Neuron (in vitro differentiated cells): Measurements from ENCODE around the gene EFCAB7.

Experiments used
- H2AFZ ChIP-seq: one replicate; pipeline ENCODE4 v1.6.1; 2013; ENCODE audit warnings: low read depth, mild to moderate bottlenecking, inconsistent platforms, low read length, moderate library complexity
- H3K27me3 ChIP-seq: one replicate; pipeline ENCODE4 v1.6.1; 2013; ENCODE audit warnings: low read length; ENCODE audit not compliant: insufficient read depth
- H3K36me3 ChIP-seq: one replicate; pipeline ENCODE4 v1.6.1; 2013; ENCODE audit warnings: low read length; ENCODE audit not compliant: insufficient read depth
- H3K4me1 ChIP-seq: one replicate; pipeline ENCODE4 v1.6.1; 2013; ENCODE audit warnings: low read length; ENCODE audit not compliant: insufficient read depth
- H3K4me3 ChIP-seq: 2 replicates; pipeline ENCODE4 v1.5.1; 2013; ENCODE audit warnings: mild to moderate bottlenecking, low read length, moderate library complexity
- H3K9me3 ChIP-seq: one replicate; pipeline ENCODE4 v1.6.1; 2013; ENCODE audit warnings: low read length

Gene EFCAB7

GRCh38 chr1:63600248-63600647 lies 76.9 kb downstream of the EFCAB7 start:
- Histone ChIP-seq H3K9me3 (no peaks in the 10 kb centered on the region), H3K27me3 (no peaks in the 10 kb centered on the region), H2AFZ (no peak overlapping the region), H3K4me1 (no peaks in the 10 kb centered on the region), H3K36me3 (no peaks in the 10 kb centered on the region), H3K4me3 (no peak overlapping the region)

GRCh38 chr1:63601061-63601460 lies 77.7 kb downstream of the EFCAB7 start:
- Histone ChIP-seq H3K4me1 (no peaks in the 10 kb centered on the region), H3K36me3 (no peaks in the 10 kb centered on the region), H2AFZ (no peak overlapping the region), H3K27me3 (no peaks in the 10 kb centered on the region), H3K4me3 (no peak overlapping the region), H3K9me3 (no peaks in the 10 kb centered on the region)

- Histone ChIP-seq H3K27me3 (no peaks in the 10 kb centered on the region), H3K36me3 (no peaks in the 10 kb centered on the region), H2AFZ (no peak overlapping the region), H3K4me1 (no peaks in the 10 kb centered on the region), H3K9me3 (no peaks in the 10 kb centered on the region), H3K4me3 (no peak overlapping the region)
These were observed 78.1 kb downstream of the EFCAB7 start for GRCh38 chr1:63601463-63601862.

GRCh38 chr1:63601912-63602311 lies 78.6 kb downstream of the EFCAB7 start:
- Histone ChIP-seq H3K27me3 (no peaks in the 10 kb centered on the region), H3K9me3 (no peaks in the 10 kb centered on the region), H3K36me3 (no peaks in the 10 kb centered on the region), H3K4me3 (no peak overlapping the region), H3K4me1 (no peaks in the 10 kb centered on the region), H2AFZ (no peak overlapping the region)

- H3K4me1 ChIP-seq, result no peaks in the 10 kb centered on the region
- no peak overlapping the region for H3K4me3 ChIP-seq
- no peaks in the 10 kb centered on the region for H3K27me3 ChIP-seq
- H3K9me3 ChIP-seq, result no peaks in the 10 kb centered on the region
- no peak overlapping the region for H2AFZ ChIP-seq
- H3K36me3 ChIP-seq, result no peaks in the 10 kb centered on the region
These were observed 79.3 kb downstream of the EFCAB7 start for GRCh38 chr1:63602629-63603028.

GRCh38 chr1:63603810-63604209 lies 80.5 kb downstream of the EFCAB7 start:
- H3K36me3 ChIP-seq, result no peaks in the 10 kb centered on the region
- H3K4me3 ChIP-seq, result no peak overlapping the region
- no peaks in the 10 kb centered on the region for H3K9me3 ChIP-seq
- H2AFZ ChIP-seq, result no peak overlapping the region
- H3K4me1 ChIP-seq, result no peaks in the 10 kb centered on the region
- no peaks in the 10 kb centered on the region for H3K27me3 ChIP-seq

GRCh38 chr1:63607322-63607721 lies 84.0 kb downstream of the EFCAB7 start:
- H3K36me3 ChIP-seq, result no peaks in the 10 kb centered on the region
- H3K4me1 ChIP-seq, result no peaks in the 10 kb centered on the region
- no peak overlapping the region for H3K4me3 ChIP-seq

GRCh38 chr1:63611231-63611630 lies 87.9 kb downstream of the EFCAB7 start:
- H2AFZ ChIP-seq, result no peak overlapping the region
- H3K36me3 ChIP-seq, result no peaks in the 10 kb centered on the region
- no peak overlapping the region for H3K4me3 ChIP-seq
- H3K9me3 ChIP-seq, result no peaks in the 10 kb centered on the region
- no peaks in the 10 kb centered on the region for H3K4me1 ChIP-seq
- no peaks in the 10 kb centered on the region for H3K27me3 ChIP-seq

More at GRCh38 chr1:63607322-63607721, 84.0 kb downstream of the EFCAB7 start:
- Histone ChIP-seq H2AFZ (no peak overlapping the region), H3K27me3 (no peaks in the 10 kb centered on the region), H3K9me3 (no peaks in the 10 kb centered on the region)

GRCh38 chr1:63612564-63612963 lies 89.2 kb downstream of the EFCAB7 start:
- H2AFZ ChIP-seq, result no peak overlapping the region
- no peaks in the 10 kb centered on the region for H3K36me3 ChIP-seq
- H3K27me3 ChIP-seq, result no peaks in the 10 kb centered on the region
- H3K4me3 ChIP-seq, result no peak overlapping the region
- no peaks in the 10 kb centered on the region for H3K9me3 ChIP-seq
- H3K4me1 ChIP-seq, result no peaks in the 10 kb centered on the region

- Histone ChIP-seq H3K27me3 (no peaks in the 10 kb centered on the region), H3K4me1 (no peaks in the 10 kb centered on the region), H3K9me3 (no peaks in the 10 kb centered on the region), H3K4me3 (no peak overlapping the region), H2AFZ (no peak overlapping the region), H3K36me3 (no peaks in the 10 kb centered on the region)
These were observed 89.6 kb downstream of the EFCAB7 start for GRCh38 chr1:63612971-63613370.

- no peaks in the 10 kb centered on the region for H3K36me3 ChIP-seq
- no peak overlapping the region for H2AFZ ChIP-seq
- no peaks in the 10 kb centered on the region for H3K4me1 ChIP-seq
- no peak overlapping the region for H3K4me3 ChIP-seq
- no peaks in the 10 kb centered on the region for H3K9me3 ChIP-seq
- H3K27me3 ChIP-seq, result no peaks in the 10 kb centered on the region
These were observed 92.6 kb downstream of the EFCAB7 start for GRCh38 chr1:63615768-63616420.

GRCh38 chr1:63617450-63617849 lies 94.1 kb downstream of the EFCAB7 start:
- H3K36me3 ChIP-seq, result no peaks in the 10 kb centered on the region
- H3K27me3 ChIP-seq, result no peaks in the 10 kb centered on the region
- no peak overlapping the region for H2AFZ ChIP-seq
- no peaks in the 10 kb centered on the region for H3K9me3 ChIP-seq
- H3K4me1 ChIP-seq, result no peaks in the 10 kb centered on the region
- no peak overlapping the region for H3K4me3 ChIP-seq

GRCh38 chr1:63618011-63618410 lies 94.7 kb downstream of the EFCAB7 start:
- no peaks in the 10 kb centered on the region for H3K36me3 ChIP-seq
- H2AFZ ChIP-seq, result no peak overlapping the region
- H3K27me3 ChIP-seq, result no peaks in the 10 kb centered on the region
- no peak overlapping the region for H3K4me3 ChIP-seq
- H3K4me1 ChIP-seq, result no peaks in the 10 kb centered on the region
- no peaks in the 10 kb centered on the region for H3K9me3 ChIP-seq

GRCh38 chr1:63619558-63619957 lies 96.2 kb downstream of the EFCAB7 start:
- Histone ChIP-seq H2AFZ (no peak overlapping the region), H3K27me3 (no peaks in the 10 kb centered on the region), H3K36me3 (no peaks in the 10 kb centered on the region), H3K4me3 (no peak overlapping the region), H3K9me3 (no peaks in the 10 kb centered on the region), H3K4me1 (peaks cover 12% of the 10 kb centered on the region)
